Testis (tissue), 2 donors: Measurements from ENCODE around the gene URB1.

Experiments used
- CTCF ChIP-seq, 3 experiments: fragments of 450-650 bp in 2 of 3; fragments of 200-600 bp in 1 of 3; sonication (generic) in 1 of 3; IDR thresholded peaks; one replicate each; pipeline ENCODE4 v1.5.1; 2016 to 2019; ENCODE audit warnings: antibody characterized with exemption in 3 of 3, mild to moderate bottlenecking in 2 of 3, moderate library complexity in 1 of 3
- POLR2A ChIP-seq: fragments of 450-650 bp; IDR thresholded peaks from one replicate; pipeline ENCODE4 v1.6.1; 2017; ENCODE audit warnings: antibody characterized with exemption, mild to moderate bottlenecking, moderate library complexity

- TF ChIP-seq CTCF (IDR thresholded peaks at IDR 0.05) (no peak), POLR2A (no peak)
Observed at GRCh38 chr21:32336711-32337110, 56.1 kb downstream of the URB1 start.
